ENCODE results near the gene CAST.

CAST gene

DNA sequence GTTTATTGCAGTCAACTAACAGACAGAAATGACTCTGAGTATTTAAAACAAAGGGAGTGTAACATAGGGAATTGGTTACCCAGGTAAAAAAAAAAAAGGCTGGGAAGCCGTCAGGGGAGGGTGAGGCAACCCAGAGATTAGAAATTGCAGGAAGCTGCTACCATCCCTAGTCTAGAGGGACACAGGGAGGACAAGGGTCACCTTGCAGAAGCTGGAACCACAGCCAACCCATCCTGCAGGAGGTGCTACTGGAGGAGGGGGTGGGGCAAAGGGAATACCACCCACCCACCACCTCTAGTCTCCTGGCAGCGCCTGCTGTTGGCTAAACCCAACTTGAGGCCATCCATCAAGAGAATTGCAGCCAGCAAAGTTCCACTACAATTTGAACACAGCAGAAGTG lies 6.5 kb downstream of the CAST start (continued):
- TF ChIP-seq PRDM2 (tag by site-specific recombination; IDR thresholded peaks at IDR 0.05; ENCODE audit: borderline replicate concordance) (no peak), ZNF155 (tag by site-specific recombination; IDR thresholded peaks at IDR 0.05) (no peak), ZNF654 (tag by site-specific recombination; IDR thresholded peaks at IDR 0.05; ENCODE audit: low read depth) (no peak), SP2 (tag by site-specific recombination; IDR thresholded peaks at IDR 0.05) (peak; percentile 32)

- no peak overlapping the region for H3K27ac ChIP-seq (ENCODE audit: extremely low read depth, low read depth, low read length)
- CTCF ChIA-PET: no interaction called here
- no peak for TF ChIP-seq ZNF843 (tag by site-specific recombination; IDR thresholded peaks at IDR 0.05)
- no peak for TF ChIP-seq ZNF416 (tag by site-specific recombination; IDR thresholded peaks at IDR 0.05)
- no peak for TF ChIP-seq ZNF677 (tag by site-specific recombination; IDR thresholded peaks at IDR 0.05)
- TF ChIP-seq ZSCAN16 (tag by site-specific recombination; IDR thresholded peaks at IDR 0.05): no peak
- TF ChIP-seq ZSCAN18 (tag by site-specific recombination; IDR thresholded peaks at IDR 0.05): no peak
- no peak for TF ChIP-seq ZNF133 (tag by site-specific recombination; IDR thresholded peaks at IDR 0.05)
- no peak for TF ChIP-seq ZNF426 (tag by site-specific recombination; IDR thresholded peaks at IDR 0.05)
- TF ChIP-seq ZNF791 (tag by site-specific recombination; IDR thresholded peaks at IDR 0.05): no peak
- TF ChIP-seq, protein P1, sequence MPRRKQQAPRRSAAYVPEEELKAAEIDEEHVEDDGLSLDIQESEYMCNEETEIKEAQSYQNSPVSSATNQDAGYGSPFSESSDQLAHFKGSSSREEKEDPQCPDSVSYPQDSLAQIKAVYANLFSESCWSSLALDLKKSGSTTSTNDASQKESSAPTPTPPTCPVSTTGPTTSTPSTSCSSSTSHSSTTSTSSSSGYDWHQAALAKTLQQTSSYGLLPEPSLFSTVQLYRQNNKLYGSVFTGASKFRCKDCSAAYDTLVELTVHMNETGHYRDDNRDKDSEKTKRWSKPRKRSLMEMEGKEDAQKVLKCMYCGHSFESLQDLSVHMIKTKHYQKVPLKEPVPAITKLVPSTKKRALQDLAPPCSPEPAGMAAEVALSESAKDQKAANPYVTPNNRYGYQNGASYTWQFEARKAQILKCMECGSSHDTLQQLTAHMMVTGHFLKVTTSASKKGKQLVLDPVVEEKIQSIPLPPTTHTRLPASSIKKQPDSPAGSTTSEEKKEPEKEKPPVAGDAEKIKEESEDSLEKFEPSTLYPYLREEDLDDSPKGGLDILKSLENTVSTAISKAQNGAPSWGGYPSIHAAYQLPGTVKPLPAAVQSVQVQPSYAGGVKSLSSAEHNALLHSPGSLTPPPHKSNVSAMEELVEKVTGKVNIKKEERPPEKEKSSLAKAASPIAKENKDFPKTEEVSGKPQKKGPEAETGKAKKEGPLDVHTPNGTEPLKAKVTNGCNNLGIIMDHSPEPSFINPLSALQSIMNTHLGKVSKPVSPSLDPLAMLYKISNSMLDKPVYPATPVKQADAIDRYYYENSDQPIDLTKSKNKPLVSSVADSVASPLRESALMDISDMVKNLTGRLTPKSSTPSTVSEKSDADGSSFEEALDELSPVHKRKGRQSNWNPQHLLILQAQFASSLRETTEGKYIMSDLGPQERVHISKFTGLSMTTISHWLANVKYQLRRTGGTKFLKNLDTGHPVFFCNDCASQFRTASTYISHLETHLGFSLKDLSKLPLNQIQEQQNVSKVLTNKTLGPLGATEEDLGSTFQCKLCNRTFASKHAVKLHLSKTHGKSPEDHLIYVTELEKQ (tag by site-specific recombination; IDR thresholded peaks at IDR 0.05; ENCODE audit: borderline replicate concordance): no peak
- no peak for TF ChIP-seq ZNF2 (tag by site-specific recombination; IDR thresholded peaks at IDR 0.05)
- TF ChIP-seq, protein P2, sequence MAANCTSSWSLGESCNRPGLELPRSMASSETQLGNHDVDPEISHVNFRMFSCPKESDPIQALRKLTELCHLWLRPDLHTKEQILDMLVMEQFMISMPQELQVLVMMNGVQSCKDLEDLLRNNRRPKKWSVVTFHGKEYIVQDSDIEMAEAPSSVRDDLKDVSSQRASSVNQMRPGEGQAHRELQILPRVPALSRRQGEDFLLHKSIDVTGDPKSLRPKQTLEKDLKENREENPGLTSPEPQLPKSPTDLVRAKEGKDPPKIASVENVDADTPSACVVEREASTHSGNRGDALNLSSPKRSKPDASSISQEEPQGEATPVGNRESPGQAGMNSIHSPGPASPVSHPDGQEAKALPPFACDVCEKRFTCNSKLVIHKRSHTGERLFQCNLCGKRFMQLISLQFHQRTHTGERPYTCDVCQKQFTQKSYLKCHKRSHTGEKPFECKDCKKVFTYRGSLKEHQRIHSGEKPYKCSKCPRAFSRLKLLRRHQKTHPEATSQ (tag by site-specific recombination; IDR thresholded peaks at IDR 0.05): no peak
- no peak for TF ChIP-seq ZBTB17 (tag by site-specific recombination; IDR thresholded peaks at IDR 0.05)
- no peak for TF ChIP-seq ZSCAN4 (tag by site-specific recombination; IDR thresholded peaks at IDR 0.05)
- TF ChIP-seq ZNF488 (tag by site-specific recombination; IDR thresholded peaks at IDR 0.05): no peak
- TF ChIP-seq KLF7 (tag by site-specific recombination; IDR thresholded peaks at IDR 0.05; ENCODE audit: borderline replicate concordance): no peak
- H3K4me3 ChIP-seq (ENCODE audit: low read depth, low read length): no peak overlapping the region
- no peaks in the 10 kb centered on the region; the same call in 1 of the 2 replicates for H3K4me1 ChIP-seq (ENCODE audit: control insufficient read depth, insufficient read depth, low read length)
- POLR2A ChIA-PET: no interaction called here
- H3K36me3 ChIP-seq (ENCODE audit: control insufficient read depth in 2 of 2, insufficient read depth in 1 of 2, low read length in 2 of 2): peaks cover 0 to 5% of the 10 kb centered on the region in 2 experiments; a peak in 1 of 3 replicates
- no peaks in the 10 kb centered on the region for H3K9me3 ChIP-seq (ENCODE audit: control insufficient read depth, insufficient read depth, low read depth, low read length)
Measured at GRCh38 chr5:96669909-96670308, 7.7 kb downstream of the CAST start.

Data from HEK293 (cell line).